ENCODE data around the gene POR.

DNA sequence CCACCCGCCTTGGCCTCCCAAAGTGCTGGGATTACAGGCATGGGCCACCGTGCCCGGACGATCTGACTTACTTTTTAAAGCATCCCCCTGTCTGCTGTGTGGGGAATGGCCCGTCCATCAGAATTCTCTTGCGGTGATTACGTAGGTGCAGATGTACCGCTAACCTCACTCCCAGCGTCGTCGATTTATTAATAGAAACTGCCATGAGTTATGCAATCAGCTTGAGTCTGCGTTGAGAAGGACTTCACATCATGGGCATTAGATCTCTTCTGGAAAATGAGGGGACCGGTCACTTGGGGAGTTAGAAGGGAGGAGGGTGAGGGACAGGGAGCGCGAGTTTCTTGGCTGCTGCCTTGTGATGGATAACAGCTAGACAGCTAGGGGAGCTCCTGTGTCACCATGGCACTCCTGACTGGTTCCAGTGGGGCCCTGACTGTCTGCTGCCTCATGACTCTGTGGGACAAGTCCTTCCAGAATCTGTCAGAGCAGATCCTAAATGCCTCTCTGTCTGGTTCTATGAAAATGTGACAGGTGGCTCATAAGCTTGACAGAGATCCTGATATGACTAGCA is 35.2 kb downstream of the POR start:
- TF ChIP-seq, protein P1, sequence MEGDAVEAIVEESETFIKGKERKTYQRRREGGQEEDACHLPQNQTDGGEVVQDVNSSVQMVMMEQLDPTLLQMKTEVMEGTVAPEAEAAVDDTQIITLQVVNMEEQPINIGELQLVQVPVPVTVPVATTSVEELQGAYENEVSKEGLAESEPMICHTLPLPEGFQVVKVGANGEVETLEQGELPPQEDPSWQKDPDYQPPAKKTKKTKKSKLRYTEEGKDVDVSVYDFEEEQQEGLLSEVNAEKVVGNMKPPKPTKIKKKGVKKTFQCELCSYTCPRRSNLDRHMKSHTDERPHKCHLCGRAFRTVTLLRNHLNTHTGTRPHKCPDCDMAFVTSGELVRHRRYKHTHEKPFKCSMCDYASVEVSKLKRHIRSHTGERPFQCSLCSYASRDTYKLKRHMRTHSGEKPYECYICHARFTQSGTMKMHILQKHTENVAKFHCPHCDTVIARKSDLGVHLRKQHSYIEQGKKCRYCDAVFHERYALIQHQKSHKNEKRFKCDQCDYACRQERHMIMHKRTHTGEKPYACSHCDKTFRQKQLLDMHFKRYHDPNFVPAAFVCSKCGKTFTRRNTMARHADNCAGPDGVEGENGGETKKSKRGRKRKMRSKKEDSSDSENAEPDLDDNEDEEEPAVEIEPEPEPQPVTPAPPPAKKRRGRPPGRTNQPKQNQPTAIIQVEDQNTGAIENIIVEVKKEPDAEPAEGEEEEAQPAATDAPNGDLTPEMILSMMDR (conservative IDR thresholded peaks at IDR 0.05; ENCODE audit: low read length) = no peak
- TF ChIP-seq EZH2phosphoT487 (IDR thresholded peaks at IDR 0.05; ENCODE audit: borderline replicate concordance) = no peak

Measured in Loucy (cell line).